CD4-positive, CD25-positive, alpha-beta regulatory T cell (primary cell): ENCODE results near the gene DOK6. TPM values are rescaled to one million over a fixed set of nuclear protein-coding genes. Genes with fewer than 3 reads are reported as not detected.
"Not testable (repeated sequence)": the region's sequence is repeated elsewhere in the genome, so short reads cannot be mapped to it uniquely, and the experiment has no call there.

Source experiments
- ATAC-seq, 2 donors: fragments of 150-1000 bp; cut with Tn5 transposase; one replicate each; pipeline ENCODE4 v1.10.0; 2021; ENCODE audit warnings: low read depth in 2 of 2, moderate number of reproducible peaks in 2 of 2, moderate library complexity in 1 of 2
- DNase-seq, 3 donors: peaks; one replicate each; pipeline versions ENCODE4 v3.0.0 to v3.0.0-alpha.2; 2012 to 2022; ENCODE audit warnings: mixed read lengths in 1 of 3
- H3K27ac ChIP-seq: one replicate; pipeline ENCODE4 v1.7.0; 2013; ENCODE audit warnings: mild to moderate bottlenecking, low read length; ENCODE audit not compliant: insufficient read depth, poor library complexity, severe bottlenecking
- H3K27me3 ChIP-seq: one replicate; pipeline ENCODE4 v1.7.0; 2013; ENCODE audit warnings: low read length; ENCODE audit not compliant: control insufficient read depth, insufficient read depth
- H3K36me3 ChIP-seq: one replicate; pipeline ENCODE4 v1.7.0; 2013; ENCODE audit warnings: mild to moderate bottlenecking, low read length, moderate library complexity; ENCODE audit not compliant: control insufficient read depth, insufficient read depth
- H3K4me1 ChIP-seq: 2 replicates; pipeline ENCODE4 v1.7.0; 2013; ENCODE audit warnings: mild to moderate bottlenecking, low read length; ENCODE audit not compliant: insufficient read depth, control insufficient read depth, poor library complexity, severe bottlenecking
- H3K4me3 ChIP-seq: one replicate; pipeline ENCODE4 v1.7.0; 2013; ENCODE audit warnings: low read depth, mild to moderate bottlenecking, low read length, moderate library complexity
- H3K9me3 ChIP-seq, 2 experiments: 1 replicate in 1 of 2; 2 replicates in 1 of 2; pipeline ENCODE4 v1.7.0; 2013; ENCODE audit warnings: low read length in 2 of 2, mild to moderate bottlenecking in 1 of 2, moderate library complexity in 1 of 2; ENCODE audit not compliant: control insufficient read depth in 2 of 2
- H3K27ac Mint-ChIP-seq, 3 donors: one replicate each; pipeline ENCODE4 v1.8.0; 2020 to 2022; ENCODE audit warnings: mild to moderate bottlenecking in 3 of 3, mixed read lengths in 3 of 3, moderate library complexity in 2 of 3
- H3K27me3 Mint-ChIP-seq: one replicate; pipeline ENCODE4 v1.8.0; 2022; ENCODE audit warnings: mild to moderate bottlenecking, mixed read lengths
- H3K36me3 Mint-ChIP-seq: one replicate; pipeline ENCODE4 v1.8.0; 2020; ENCODE audit warnings: mixed read lengths
- H3K4me1 Mint-ChIP-seq, 4 donors: one replicate each; pipeline ENCODE4 v1.8.0; 2020 to 2022; ENCODE audit warnings: mixed read lengths in 4 of 4, mild to moderate bottlenecking in 1 of 4
- H3K4me3 Mint-ChIP-seq, 4 donors: one replicate each; pipeline ENCODE4 v1.8.0; 2020 to 2022; ENCODE audit warnings: mild to moderate bottlenecking in 4 of 4, mixed read lengths in 4 of 4, moderate library complexity in 3 of 4
- H3K9me3 Mint-ChIP-seq, 7 donors: one replicate each; pipeline ENCODE4 v1.8.0; 2020 to 2022; ENCODE audit warnings: mixed read lengths in 7 of 7, mild to moderate bottlenecking in 3 of 7, moderate library complexity in 2 of 7
- polyA plus RNA-seq, 4 donors: library from polyadenylated mRNA; unstranded; fragments of 300-500 nt; fragmentation: Illumina TruSeq; gene quantifications; one replicate each; pipeline ENCODE4 v1.2.3, GENCODE V29; 2021
- total RNA-seq: library from RNA; stranded (reverse); gene quantifications from one replicate; pipeline ENCODE4 v1.2.3, GENCODE V29; 2022

Gene DOK6
- total RNA-seq, result not detected
- polyA plus RNA-seq, result under 1 TPM in 1 of 4 donors, not detected in 3; 0.03 TPM

DNA sequence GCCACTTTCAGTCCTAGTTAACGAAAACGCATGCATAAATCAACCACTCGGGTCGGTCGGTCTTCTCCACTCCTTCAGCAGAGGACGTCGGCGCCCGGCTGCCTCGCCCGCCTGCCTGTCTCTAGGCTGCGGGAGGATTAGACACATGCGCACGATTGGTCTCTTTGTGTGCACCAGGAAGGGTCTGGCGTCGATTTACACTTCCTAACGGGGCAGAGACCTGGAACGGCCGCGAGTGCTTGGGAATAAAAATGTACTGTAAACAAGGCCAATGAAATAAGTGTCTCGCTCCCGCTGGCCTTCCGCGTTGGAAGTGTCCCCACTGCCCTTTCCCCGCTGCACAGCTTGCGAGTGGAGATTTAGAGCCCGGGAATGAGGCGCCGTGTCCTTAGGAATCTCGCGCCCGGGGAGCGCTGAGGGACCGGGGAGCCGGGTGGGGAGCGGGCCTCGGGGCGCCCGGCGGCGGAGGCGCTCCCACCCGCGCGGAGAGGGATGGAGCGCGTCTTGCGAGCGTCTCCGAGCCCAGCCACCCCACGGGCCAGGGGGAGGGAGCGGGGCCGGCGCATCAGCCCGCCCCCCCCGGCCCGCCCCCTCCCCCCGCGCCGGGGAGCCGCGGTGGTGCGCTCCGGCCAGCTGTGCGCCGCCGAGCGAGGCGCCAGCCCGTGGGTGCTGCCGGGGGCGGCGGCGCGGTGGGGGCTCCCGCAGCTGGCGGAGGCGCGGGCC, at the start of gene DOK6:
Gene DOK6, plus strand, starts transcription at position 636 of the 723 bp plus-strand sequence.
- Histone ChIP-seq H3K4me1 (no peaks in the 10 kb centered on the region), H3K27ac (no peak within 1 kb of the TSS), H3K4me3 (no peak within 1 kb of the TSS), H3K36me3 (no peaks in the 10 kb centered on the region), H3K9me3 (no peaks in the 10 kb centered on the region), H3K27me3 (peaks cover 5% of the 10 kb centered on the region)
- Mint-ChIP-seq H3K9me3 (peaks cover 0 to 2% (median 0%) of the 10 kb centered on the region in 7 donors), H3K4me1 (peaks cover 0 to 7% (median 3%) of the 10 kb centered on the region in 4 donors), H3K27ac (no peak within 1 kb of the TSS), H3K4me3 (peak within 1 kb of the TSS in 1 of 4 donors; percentile 3), H3K27me3 (peaks cover 36% of the 10 kb centered on the region), H3K36me3 (no peaks in the 10 kb centered on the region)
- DNase-seq (no peak), ATAC-seq (no peak)

DNA sequence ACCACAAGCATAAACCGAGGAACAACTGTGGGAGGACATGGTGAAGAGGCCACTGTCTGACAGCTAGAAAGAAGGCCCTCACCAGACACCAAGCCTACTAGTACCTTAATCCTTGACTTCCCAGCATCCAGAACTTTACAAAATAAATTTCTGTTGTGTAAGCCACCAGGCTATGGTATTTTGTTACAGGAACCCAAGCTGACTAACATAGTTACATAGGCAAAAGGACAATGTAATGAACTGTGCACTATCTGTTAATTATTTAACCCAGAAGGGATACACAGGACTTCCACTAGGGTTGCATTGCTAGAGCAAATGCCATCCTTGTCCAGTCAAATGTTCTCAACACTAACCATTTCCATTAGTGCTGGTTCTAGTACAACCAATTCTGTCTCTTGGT, 47.7 kb upstream of the DOK6 start:
- DNase-seq (no peak), ATAC-seq (no peak)
- H3K36me3 ChIP-seq, result no peaks in the 10 kb centered on the region
- Mint-ChIP-seq H3K4me1 (no peaks in the 10 kb centered on the region), H3K27ac (no peak overlapping the region), H3K36me3 (no peaks in the 10 kb centered on the region), H3K9me3 (peaks cover 0 to 4% (median 0%) of the 10 kb centered on the region in 7 donors), H3K4me3 (no peak overlapping the region), H3K27me3 (no peaks in the 10 kb centered on the region)
- H3K9me3 ChIP-seq, result no peaks in the 10 kb centered on the region
- H3K4me3 ChIP-seq, result no peak overlapping the region
- H3K27me3 ChIP-seq, result no peaks in the 10 kb centered on the region
- no peak overlapping the region for H3K27ac ChIP-seq
- no peaks in the 10 kb centered on the region for H3K4me1 ChIP-seq

DNA sequence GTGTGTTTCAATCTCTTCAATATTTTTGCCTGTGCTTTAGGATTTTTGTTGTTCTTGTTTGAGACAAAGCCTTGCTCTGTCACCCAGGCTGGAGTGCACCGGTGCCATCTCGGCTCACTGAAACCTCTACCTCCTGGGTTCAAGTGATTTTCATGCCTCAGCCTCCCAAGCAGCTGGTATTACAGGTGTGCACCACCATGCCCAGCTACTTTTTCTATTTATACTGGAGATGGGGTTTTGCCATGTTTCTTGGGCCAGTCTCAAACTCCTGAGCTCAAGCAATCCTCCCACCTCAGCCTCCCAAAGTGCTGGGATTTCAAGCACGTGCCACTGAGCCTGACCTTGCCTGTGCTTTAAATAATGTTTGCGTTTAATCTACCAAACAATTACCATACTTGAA, 43.1 kb upstream of the DOK6 start:
- Mint-ChIP-seq H3K36me3 (no peaks in the 10 kb centered on the region), H3K4me3 (no peak overlapping the region), H3K4me1 (no peaks in the 10 kb centered on the region), H3K27ac (peak overlapping the region in 1 of 3 donors; percentile 14), H3K9me3 (peaks cover 0 to 16% (median 4%) of the 10 kb centered on the region in 7 donors), H3K27me3 (no peaks in the 10 kb centered on the region)
- ATAC-seq, result no peak
- DNase-seq, result no peak
- Histone ChIP-seq H3K36me3 (no peaks in the 10 kb centered on the region), H3K4me3 (no peak overlapping the region), H3K9me3 (no peaks in the 10 kb centered on the region), H3K27me3 (no peaks in the 10 kb centered on the region), H3K27ac (no peak overlapping the region), H3K4me1 (no peaks in the 10 kb centered on the region)

DNA sequence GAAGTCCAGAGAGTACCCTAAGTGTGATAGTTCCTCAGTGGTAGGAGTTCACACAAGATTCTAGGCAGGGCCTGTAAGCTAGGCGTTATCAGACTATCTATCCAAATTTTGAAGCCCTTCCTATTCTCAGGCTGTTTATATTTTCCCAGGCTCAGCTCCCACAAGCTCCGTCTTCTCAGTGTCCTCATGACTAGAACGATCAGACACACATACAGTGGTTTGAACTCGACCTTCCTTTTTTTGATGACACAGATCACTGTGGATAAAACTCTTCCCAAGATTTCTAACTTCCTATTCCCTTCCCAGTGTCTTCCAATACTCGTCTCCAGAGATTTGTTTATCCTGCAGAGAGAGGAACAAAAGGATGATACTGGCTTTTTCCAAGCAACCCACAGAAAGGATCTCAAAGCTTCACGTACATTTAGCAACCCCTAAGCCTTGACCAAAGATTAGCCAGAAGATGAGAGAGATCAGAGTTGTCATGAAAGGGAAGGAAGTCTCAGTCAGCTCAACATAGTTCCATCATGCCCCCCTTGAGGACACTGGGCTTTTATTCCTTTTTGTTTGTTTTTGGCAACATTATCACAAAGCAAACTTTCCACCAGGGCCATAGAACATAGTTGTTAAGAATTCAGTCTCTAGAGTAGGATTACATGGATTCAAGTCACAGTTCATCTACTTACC, 42.3 kb upstream of the DOK6 start:
- Mint-ChIP-seq H3K27me3 (no peaks in the 10 kb centered on the region), H3K4me3 (no peak overlapping the region), H3K9me3 (peaks cover 0 to 16% (median 3%) of the 10 kb centered on the region in 7 donors), H3K36me3 (no peaks in the 10 kb centered on the region), H3K27ac (no peak overlapping the region), H3K4me1 (no peaks in the 10 kb centered on the region)
- H3K9me3 ChIP-seq, result no peaks in the 10 kb centered on the region
- ATAC-seq (no peak), DNase-seq (no peak)
- no peak overlapping the region for H3K4me3 ChIP-seq
- no peaks in the 10 kb centered on the region for H3K4me1 ChIP-seq
- H3K36me3 ChIP-seq, result no peaks in the 10 kb centered on the region
- no peaks in the 10 kb centered on the region for H3K27me3 ChIP-seq
- no peak overlapping the region for H3K27ac ChIP-seq

DNA sequence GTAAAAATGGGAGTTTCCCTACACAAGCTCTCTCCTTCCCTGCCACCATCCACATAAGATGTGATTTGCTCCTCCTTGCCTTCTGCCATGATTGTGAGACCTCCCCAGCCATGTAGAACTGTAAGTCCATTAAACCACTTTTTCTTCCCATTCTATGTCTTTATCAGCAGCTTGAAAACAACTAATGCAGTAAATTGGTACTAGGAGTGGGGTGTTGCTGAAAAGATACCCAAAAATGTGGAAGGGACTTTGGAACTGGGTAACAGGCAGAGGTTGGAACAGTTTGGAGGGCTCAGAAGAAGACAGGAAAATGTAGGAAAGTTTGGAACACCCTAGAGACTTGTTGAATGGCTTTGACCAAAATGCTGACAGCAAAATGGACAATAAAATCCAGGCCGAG, 40.9 kb upstream of the DOK6 start:
- not testable (repeated sequence) for H3K27me3 ChIP-seq, H3K4me3 Mint-ChIP-seq, H3K36me3 Mint-ChIP-seq, H3K27ac Mint-ChIP-seq, ATAC-seq, H3K36me3 ChIP-seq, H3K9me3 ChIP-seq, H3K4me1 Mint-ChIP-seq, H3K27me3 Mint-ChIP-seq, H3K4me3 ChIP-seq, H3K27ac ChIP-seq, DNase-seq, H3K4me1 ChIP-seq
- peaks cover 0 to 16% (median 3%) of the 10 kb centered on the region in 7 donors for H3K9me3 Mint-ChIP-seq

DNA sequence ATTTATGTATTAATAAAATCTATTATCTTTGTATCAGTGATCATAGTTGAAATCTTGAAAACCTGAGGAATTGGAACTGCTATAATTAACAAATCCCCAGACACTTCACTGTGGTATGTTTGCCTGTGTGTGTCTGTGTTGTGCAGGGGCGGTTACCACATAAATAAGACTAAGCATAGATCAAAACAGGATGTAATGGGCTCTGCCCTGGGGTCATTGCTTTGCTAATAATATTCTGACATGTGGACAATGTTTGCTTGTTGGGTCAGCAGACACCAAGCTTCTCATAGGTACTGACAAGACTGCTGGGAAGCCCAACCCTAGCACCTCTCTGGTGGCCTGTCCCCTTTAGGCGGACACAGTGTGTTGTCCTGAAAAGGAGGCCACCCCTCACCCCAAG, 35.8 kb upstream of the DOK6 start:
- Histone ChIP-seq H3K36me3 (no peaks in the 10 kb centered on the region), H3K4me3 (no peak overlapping the region), H3K9me3 (no peaks in the 10 kb centered on the region), H3K27ac (no peak overlapping the region), H3K27me3 (no peaks in the 10 kb centered on the region), H3K4me1 (no peaks in the 10 kb centered on the region)
- H3K27me3 Mint-ChIP-seq, result no peaks in the 10 kb centered on the region
- ATAC-seq, result no peak
- DNase-seq, result no peak
- H3K4me1 Mint-ChIP-seq, result no peaks in the 10 kb centered on the region
- H3K4me3 Mint-ChIP-seq, result no peak overlapping the region
- peaks cover 0 to 7% (median 0%) of the 10 kb centered on the region in 7 donors for H3K9me3 Mint-ChIP-seq
- no peaks in the 10 kb centered on the region for H3K36me3 Mint-ChIP-seq
- H3K27ac Mint-ChIP-seq, result no peak overlapping the region

DNA sequence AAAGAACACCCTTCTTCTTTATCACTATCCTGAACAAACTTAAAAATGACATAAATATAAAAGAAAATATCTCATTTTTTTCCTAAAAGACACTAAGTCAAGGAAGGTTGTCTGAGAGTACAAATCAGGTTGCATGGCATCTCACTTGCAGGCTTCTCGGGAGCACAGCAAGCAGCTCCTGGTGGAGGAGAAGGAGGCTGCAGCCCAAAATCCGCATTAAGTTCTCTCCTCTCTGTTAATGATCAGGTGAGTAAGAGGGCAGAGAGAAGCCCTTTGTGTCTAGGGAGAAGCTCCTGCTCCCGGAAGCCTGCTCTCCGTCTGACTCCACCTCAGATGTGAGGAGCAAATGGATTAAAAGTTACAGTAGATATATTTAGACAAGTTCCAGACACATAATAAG, 35.0 kb upstream of the DOK6 start:
- Mint-ChIP-seq H3K4me3 (no peak overlapping the region), H3K9me3 (peaks cover 0 to 4% (median 0%) of the 10 kb centered on the region in 7 donors), H3K36me3 (no peaks in the 10 kb centered on the region), H3K4me1 (no peaks in the 10 kb centered on the region), H3K27me3 (no peaks in the 10 kb centered on the region), H3K27ac (no peak overlapping the region)
- DNase-seq (no peak), ATAC-seq (no peak)
- Histone ChIP-seq H3K36me3 (no peaks in the 10 kb centered on the region), H3K4me3 (no peak overlapping the region), H3K9me3 (no peaks in the 10 kb centered on the region), H3K27me3 (no peaks in the 10 kb centered on the region), H3K4me1 (no peaks in the 10 kb centered on the region), H3K27ac (no peak overlapping the region)

DNA sequence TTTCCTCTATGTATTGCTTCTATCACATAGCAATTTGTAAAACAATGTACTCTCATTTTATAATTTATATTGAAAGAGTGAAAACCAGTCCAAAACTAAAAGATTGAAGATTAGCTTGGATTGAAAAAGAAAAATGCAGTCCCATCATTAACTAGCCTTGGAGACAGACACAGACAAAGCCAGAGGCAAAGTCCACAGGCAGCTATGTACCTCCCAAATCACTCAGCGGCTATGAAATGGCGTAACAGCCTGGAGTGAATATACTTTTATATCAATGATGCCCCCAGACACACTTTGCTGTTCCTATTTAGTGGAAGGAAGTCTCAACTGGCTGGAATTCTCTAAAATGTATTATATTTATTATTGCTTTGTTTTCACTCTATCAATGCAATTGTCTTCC, 33.6 kb upstream of the DOK6 start:
- no peak overlapping the region for H3K27ac Mint-ChIP-seq
- Histone ChIP-seq H3K4me3 (no peak overlapping the region), H3K27me3 (no peaks in the 10 kb centered on the region), H3K4me1 (no peaks in the 10 kb centered on the region), H3K36me3 (no peaks in the 10 kb centered on the region), H3K27ac (no peak overlapping the region), H3K9me3 (no peaks in the 10 kb centered on the region)
- no peaks in the 10 kb centered on the region for H3K27me3 Mint-ChIP-seq
- H3K36me3 Mint-ChIP-seq, result no peaks in the 10 kb centered on the region
- DNase-seq (no peak), ATAC-seq (no peak)
- H3K9me3 Mint-ChIP-seq, result peaks cover 0 to 1% (median 0%) of the 10 kb centered on the region in 7 donors
- no peak overlapping the region for H3K4me3 Mint-ChIP-seq
- H3K4me1 Mint-ChIP-seq, result no peaks in the 10 kb centered on the region
